PFSK-1 (cell line): ENCODE results near the gene ZNF827.

Experiments
- FOXP2 ChIP-seq: optimal IDR thresholded peaks from 2 replicates; pipeline ENCODE3; 2011; ENCODE audit warnings: borderline replicate concordance, control low read depth, inconsistent platforms; ENCODE audit not compliant: insufficient read depth; ENCODE audit errors: extremely low read length, extremely low read depth
- POLR2AphosphoS5 ChIP-seq: IDR thresholded peaks from 2 replicates; pipeline ENCODE4 v1.6.1; 2012; ENCODE audit warnings: low read depth, mild to moderate bottlenecking, control low read depth, low read length, moderate library complexity
- SIN3A ChIP-seq: IDR thresholded peaks from 2 replicates; pipeline ENCODE4 v1.6.1; 2012; ENCODE audit warnings: mild to moderate bottlenecking, low read length, moderate library complexity, borderline replicate concordance; ENCODE audit not compliant: insufficient read depth
- TAF1 ChIP-seq: IDR thresholded peaks from 2 replicates; pipeline ENCODE4 v1.6.1; 2012; ENCODE audit warnings: low read length, control low read depth, borderline replicate concordance; ENCODE audit not compliant: insufficient read depth
- TF ChIP-seq, protein P1 (sequence below), 2 experiments: IDR thresholded peaks; 2 replicates each; pipeline versions ENCODE4 v1.6.1 to v1.8.0; 2011 to 2012; ENCODE audit warnings: low read depth in 2 of 2, low read length in 2 of 2, control low read depth in 1 of 2, inconsistent platforms in 1 of 2, mild to moderate bottlenecking in 1 of 2, moderate library complexity in 1 of 2; ENCODE audit not compliant: insufficient read depth in 1 of 2

ZNF827 gene

GRCh38 chr4:145786261-145786660 is 152.4 kb downstream of the ZNF827 start:
- TF ChIP-seq POLR2AphosphoS5 (no peak), TAF1 (no peak), SIN3A (no peak), FOXP2 (no peak)
- TF ChIP-seq, protein P1, sequence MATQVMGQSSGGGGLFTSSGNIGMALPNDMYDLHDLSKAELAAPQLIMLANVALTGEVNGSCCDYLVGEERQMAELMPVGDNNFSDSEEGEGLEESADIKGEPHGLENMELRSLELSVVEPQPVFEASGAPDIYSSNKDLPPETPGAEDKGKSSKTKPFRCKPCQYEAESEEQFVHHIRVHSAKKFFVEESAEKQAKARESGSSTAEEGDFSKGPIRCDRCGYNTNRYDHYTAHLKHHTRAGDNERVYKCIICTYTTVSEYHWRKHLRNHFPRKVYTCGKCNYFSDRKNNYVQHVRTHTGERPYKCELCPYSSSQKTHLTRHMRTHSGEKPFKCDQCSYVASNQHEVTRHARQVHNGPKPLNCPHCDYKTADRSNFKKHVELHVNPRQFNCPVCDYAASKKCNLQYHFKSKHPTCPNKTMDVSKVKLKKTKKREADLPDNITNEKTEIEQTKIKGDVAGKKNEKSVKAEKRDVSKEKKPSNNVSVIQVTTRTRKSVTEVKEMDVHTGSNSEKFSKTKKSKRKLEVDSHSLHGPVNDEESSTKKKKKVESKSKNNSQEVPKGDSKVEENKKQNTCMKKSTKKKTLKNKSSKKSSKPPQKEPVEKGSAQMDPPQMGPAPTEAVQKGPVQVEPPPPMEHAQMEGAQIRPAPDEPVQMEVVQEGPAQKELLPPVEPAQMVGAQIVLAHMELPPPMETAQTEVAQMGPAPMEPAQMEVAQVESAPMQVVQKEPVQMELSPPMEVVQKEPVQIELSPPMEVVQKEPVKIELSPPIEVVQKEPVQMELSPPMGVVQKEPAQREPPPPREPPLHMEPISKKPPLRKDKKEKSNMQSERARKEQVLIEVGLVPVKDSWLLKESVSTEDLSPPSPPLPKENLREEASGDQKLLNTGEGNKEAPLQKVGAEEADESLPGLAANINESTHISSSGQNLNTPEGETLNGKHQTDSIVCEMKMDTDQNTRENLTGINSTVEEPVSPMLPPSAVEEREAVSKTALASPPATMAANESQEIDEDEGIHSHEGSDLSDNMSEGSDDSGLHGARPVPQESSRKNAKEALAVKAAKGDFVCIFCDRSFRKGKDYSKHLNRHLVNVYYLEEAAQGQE (IDR thresholded peaks at IDR 0.05; ENCODE audit: insufficient read depth in 1 of 2, low read depth in 2 of 2, low read length in 2 of 2), result no peak

GRCh38 chr4:145785391-145786008 is 153.1 kb downstream of the ZNF827 start:
- TF ChIP-seq POLR2AphosphoS5 (no peak), FOXP2 (no peak), TAF1 (no peak), SIN3A (no peak)
- TF ChIP-seq, protein P1 (IDR thresholded peaks at IDR 0.05; ENCODE audit: insufficient read depth in 1 of 2, low read depth in 2 of 2, low read length in 2 of 2), result no peak

DNA sequence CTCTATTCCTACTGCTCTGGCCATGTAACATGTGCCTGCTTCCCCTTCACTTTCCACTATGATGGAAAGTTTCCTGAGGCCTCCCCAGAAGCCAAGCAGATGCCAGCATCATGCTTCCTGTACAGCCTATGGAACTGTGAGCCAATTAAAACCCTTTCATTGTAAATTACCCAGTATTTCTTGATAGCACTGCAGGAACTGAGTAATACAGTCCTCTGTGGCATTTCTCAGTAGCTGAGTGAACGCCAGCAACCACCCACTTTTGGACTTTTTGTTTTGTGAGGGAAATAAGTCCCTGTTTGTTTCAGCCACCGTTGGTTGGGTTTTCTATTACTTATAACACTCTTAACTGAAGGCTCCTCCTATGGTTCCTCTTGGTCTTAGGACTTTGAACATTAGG is 154.6 kb downstream of the ZNF827 start:
- TF ChIP-seq, protein P1 (IDR thresholded peaks at IDR 0.05; ENCODE audit: insufficient read depth in 1 of 2, low read depth in 2 of 2, low read length in 2 of 2), result no peak

- TF ChIP-seq, protein P1 (IDR thresholded peaks at IDR 0.05; ENCODE audit: insufficient read depth in 1 of 2, low read depth in 2 of 2, low read length in 2 of 2), result no peak
- no peak for TF ChIP-seq TAF1
- no peak for TF ChIP-seq POLR2AphosphoS5
- TF ChIP-seq SIN3A, result no peak
- no peak for TF ChIP-seq FOXP2
Measured at GRCh38 chr4:145782756-145783155, 155.9 kb downstream of the ZNF827 start.

DNA sequence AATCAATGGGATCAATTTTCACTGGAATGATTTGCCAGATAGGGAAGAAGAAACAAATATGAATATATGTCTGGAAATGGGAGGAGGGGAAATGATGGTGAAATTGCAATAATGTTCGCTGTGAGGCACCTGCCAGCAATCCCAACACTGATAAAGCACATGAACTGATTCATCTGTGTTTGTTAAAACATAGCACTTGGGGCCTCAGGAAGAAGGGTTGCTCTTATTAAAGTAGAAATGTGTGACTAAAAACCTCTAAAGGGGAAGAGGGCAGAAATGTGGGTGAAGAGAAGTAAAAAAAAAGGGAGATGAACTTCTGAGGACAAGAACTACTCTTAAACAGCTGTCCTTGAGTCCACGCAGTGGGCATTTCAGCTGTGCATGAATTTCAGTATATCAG is 157.3 kb downstream of the ZNF827 start:
- TF ChIP-seq TAF1 (no peak), POLR2AphosphoS5 (no peak), FOXP2 (no peak), SIN3A (no peak)
- TF ChIP-seq, protein P1 (IDR thresholded peaks at IDR 0.05; ENCODE audit: insufficient read depth in 1 of 2, low read depth in 2 of 2, low read length in 2 of 2), result no peak
